Neural progenitor cell (in vitro differentiated cells): ENCODE data around the gene CAMSAP1.

Source experiments
- EZH2 ChIP-seq: fragments of 200-600 bp; sonication (generic); IDR thresholded peaks from 2 replicates; pipeline ENCODE4 v1.6.1; 2017; ENCODE audit warnings: antibody characterized with exemption, mild to moderate bottlenecking, moderate library complexity
- EZH2phosphoT487 ChIP-seq: fragments of 200-600 bp; sonication (generic); IDR thresholded peaks from 2 replicates; pipeline ENCODE4 v1.6.1; 2017; ENCODE audit warnings: antibody characterized with exemption
- TF ChIP-seq, protein P1 (sequence below): fragments of 200-600 bp; sonication (generic); IDR thresholded peaks from 2 replicates; pipeline ENCODE4 v1.5.1; 2017; ENCODE audit warnings: antibody characterized with exemption, mild to moderate bottlenecking

DNA sequence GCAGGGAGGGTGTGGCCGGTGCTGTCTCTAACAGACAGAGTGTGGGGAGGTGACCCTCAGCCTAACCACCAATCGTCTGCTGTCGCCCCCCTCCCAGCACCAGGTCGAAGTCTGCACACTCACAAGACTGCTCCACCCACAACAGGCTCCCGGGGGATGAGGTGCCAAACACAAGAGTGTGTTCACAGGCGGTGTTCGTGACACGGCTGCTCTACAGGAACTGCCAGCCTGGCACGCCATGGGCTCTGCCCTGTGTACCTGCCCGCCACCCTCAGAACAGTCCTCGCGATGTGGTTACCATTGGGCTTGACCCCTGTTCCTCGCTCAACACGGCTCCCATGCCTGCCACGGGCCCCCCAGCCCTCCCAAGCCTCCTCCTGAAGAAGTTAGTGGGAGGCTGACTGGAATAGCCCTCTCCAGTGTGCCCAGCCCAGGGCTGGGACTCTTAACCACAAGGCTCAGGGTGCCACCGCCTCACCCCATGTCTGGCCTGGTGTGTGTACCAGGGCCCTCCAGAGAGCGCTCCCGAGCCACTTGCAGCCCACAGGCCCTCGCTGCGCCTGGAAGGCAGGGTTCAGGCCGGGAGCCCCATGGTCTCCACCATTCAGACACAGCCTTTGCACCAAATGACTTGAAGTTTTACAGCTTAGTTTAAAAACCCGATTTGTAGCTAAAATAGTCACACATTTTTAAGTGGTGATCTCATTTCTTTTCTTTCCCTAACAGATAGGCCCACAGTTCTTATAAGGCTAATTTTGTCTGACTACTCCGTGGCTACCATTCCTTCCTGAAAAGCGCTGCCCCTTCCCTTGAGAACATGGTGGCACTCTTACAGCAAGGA lies 102.5 kb downstream of the CAMSAP1 start:
- TF ChIP-seq, protein P1, sequence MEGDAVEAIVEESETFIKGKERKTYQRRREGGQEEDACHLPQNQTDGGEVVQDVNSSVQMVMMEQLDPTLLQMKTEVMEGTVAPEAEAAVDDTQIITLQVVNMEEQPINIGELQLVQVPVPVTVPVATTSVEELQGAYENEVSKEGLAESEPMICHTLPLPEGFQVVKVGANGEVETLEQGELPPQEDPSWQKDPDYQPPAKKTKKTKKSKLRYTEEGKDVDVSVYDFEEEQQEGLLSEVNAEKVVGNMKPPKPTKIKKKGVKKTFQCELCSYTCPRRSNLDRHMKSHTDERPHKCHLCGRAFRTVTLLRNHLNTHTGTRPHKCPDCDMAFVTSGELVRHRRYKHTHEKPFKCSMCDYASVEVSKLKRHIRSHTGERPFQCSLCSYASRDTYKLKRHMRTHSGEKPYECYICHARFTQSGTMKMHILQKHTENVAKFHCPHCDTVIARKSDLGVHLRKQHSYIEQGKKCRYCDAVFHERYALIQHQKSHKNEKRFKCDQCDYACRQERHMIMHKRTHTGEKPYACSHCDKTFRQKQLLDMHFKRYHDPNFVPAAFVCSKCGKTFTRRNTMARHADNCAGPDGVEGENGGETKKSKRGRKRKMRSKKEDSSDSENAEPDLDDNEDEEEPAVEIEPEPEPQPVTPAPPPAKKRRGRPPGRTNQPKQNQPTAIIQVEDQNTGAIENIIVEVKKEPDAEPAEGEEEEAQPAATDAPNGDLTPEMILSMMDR: peak; percentile 22
- no peak for TF ChIP-seq EZH2
- TF ChIP-seq EZH2phosphoT487: no peak
